HepG2 (cell line): ENCODE data around the gene PSMC3IP. TPM values are rescaled to one million over a fixed set of nuclear protein-coding genes. Genes with fewer than 3 reads are reported as not detected.
A peak's percentile ranks its signal among the peaks of the same experiment; 100 is the strongest.

ENCODE experiments used
- AKAP8 ChIP-seq: sonication (generic); formaldehyde crosslinking; IDR thresholded peaks from 2 replicates; pipeline ENCODE4 v1.5.1; 2020; ENCODE audit warnings: mild to moderate bottlenecking, missing genetic modification reagents
- ARID3A ChIP-seq: IDR thresholded peaks from 2 replicates; pipeline ENCODE4 v1.6.1; 2012; ENCODE audit warnings: low read depth, low read length, improper control_type of control experiment
- CBFB ChIP-seq: sonication (generic); formaldehyde crosslinking; IDR thresholded peaks from 2 replicates; pipeline ENCODE4 v1.4.0; 2020; ENCODE audit warnings: missing genetic modification reagents
- CREM ChIP-seq, 2 experiments: sonication (generic) in 1 of 2; formaldehyde crosslinking in 1 of 2; IDR thresholded peaks; 2 replicates each; pipeline versions ENCODE4 v1.4.0 to v1.6.1; 2016 to 2020; ENCODE audit warnings: antibody characterized with exemption in 1 of 2, mild to moderate bottlenecking in 1 of 2, missing genetic modification reagents in 1 of 2
- DPF2 ChIP-seq: sonication (generic); formaldehyde crosslinking; IDR thresholded peaks from 2 replicates; pipeline ENCODE4 v1.4.0; 2020; ENCODE audit warnings: mild to moderate bottlenecking, low read depth, missing genetic modification reagents, borderline replicate concordance
- EED ChIP-seq: sonication (generic); formaldehyde crosslinking; IDR thresholded peaks from 2 replicates; pipeline ENCODE4 v1.5.0; 2020; ENCODE audit warnings: mild to moderate bottlenecking, missing genetic modification reagents
- FOXC1 ChIP-seq: sonication (generic); formaldehyde crosslinking; IDR thresholded peaks from 2 replicates; pipeline ENCODE4 v1.8.0; 2022; ENCODE audit warnings: mild to moderate bottlenecking, missing genetic modification reagents, borderline replicate concordance
- FOXP1 ChIP-seq, 2 experiments: fragments of 450-650 bp in 1 of 2; IDR thresholded peaks; 2 replicates each; pipeline ENCODE4 v1.6.1; 2017 to 2018; ENCODE audit warnings: antibody characterized with exemption in 1 of 2
- HMGA1 ChIP-seq: sonication (generic); formaldehyde crosslinking; conservative IDR thresholded peaks from 2 replicates; pipeline ENCODE4 v1.4.0; 2020; ENCODE audit warnings: missing genetic modification reagents
- HNRNPH1 ChIP-seq: fragments of 200-400 bp; formaldehyde crosslinking; optimal IDR thresholded peaks from 2 replicates; pipeline ENCODE3; 2017; ENCODE audit warnings: mild to moderate bottlenecking, low read depth, low read length
- KAT2B ChIP-seq: fragments of 150-350 bp; IDR thresholded peaks from 2 replicates; pipeline ENCODE4 v1.6.1; 2014; ENCODE audit warnings: low read depth, low read length, borderline replicate concordance
- MAFF ChIP-seq: IDR thresholded peaks from 2 replicates; pipeline ENCODE4 v1.6.1; 2011; ENCODE audit warnings: low read depth, low read length, improper control_type of control experiment
- MXD4 ChIP-seq: IDR thresholded peaks from 2 replicates; pipeline ENCODE4 v1.6.1; 2016; ENCODE audit warnings: mild to moderate bottlenecking, missing biosample characterization, missing genetic modification reagents
- RFX1 ChIP-seq: fragments of 450-650 bp; IDR thresholded peaks from 2 replicates; pipeline ENCODE4 v1.6.1; 2017
- SAFB2 ChIP-seq: sonication (generic); formaldehyde crosslinking; IDR thresholded peaks from 2 replicates; pipeline ENCODE4 v1.5.1; 2020; ENCODE audit warnings: missing genetic modification reagents, low read depth, mild to moderate bottlenecking, borderline replicate concordance
- SMYD3 ChIP-seq: sonication (generic); formaldehyde crosslinking; IDR thresholded peaks from 2 replicates; pipeline ENCODE4 v1.8.1; 2023; ENCODE audit warnings: mild to moderate bottlenecking, missing genetic modification reagents
- SP2 ChIP-seq: sonication (generic); formaldehyde crosslinking; IDR thresholded peaks from 2 replicates; pipeline ENCODE4 v1.5.1; 2020; ENCODE audit warnings: mild to moderate bottlenecking, missing genetic modification reagents
- SRSF4 ChIP-seq: fragments of 200-400 bp; formaldehyde crosslinking; IDR thresholded peaks from one replicate; pipeline ENCODE4 v1.6.1; 2018; ENCODE audit warnings: mild to moderate bottlenecking, low read depth, low read length, moderate library complexity; ENCODE audit not compliant: poor library complexity, severe bottlenecking
- THRA ChIP-seq: sonication (generic); formaldehyde crosslinking; IDR thresholded peaks from 2 replicates; pipeline ENCODE4 v1.4.0; 2020; ENCODE audit warnings: missing genetic modification reagents, borderline replicate concordance
- ZBTB7A ChIP-seq: sonication (generic); formaldehyde crosslinking; IDR thresholded peaks from 2 replicates; pipeline ENCODE4 v1.8.0; 2022; ENCODE audit warnings: mild to moderate bottlenecking, missing genetic modification reagents
- ZNF20 ChIP-seq: sonication (generic); formaldehyde crosslinking; IDR thresholded peaks from 2 replicates; pipeline ENCODE4 v1.4.0; 2020; ENCODE audit warnings: mild to moderate bottlenecking, moderate library complexity, missing genetic modification reagents
- ZNF234 ChIP-seq: sonication (generic); formaldehyde crosslinking; conservative IDR thresholded peaks from 2 replicates; pipeline ENCODE4 v1.5.1; 2020; ENCODE audit warnings: mild to moderate bottlenecking, missing genetic modification reagents
- ZNF251 ChIP-seq: sonication (generic); formaldehyde crosslinking; IDR thresholded peaks from 2 replicates; pipeline ENCODE4 v1.9.0; 2021; ENCODE audit warnings: mild to moderate bottlenecking, missing genetic modification reagents
- ZNF274 ChIP-seq: sonication (generic); formaldehyde crosslinking; IDR thresholded peaks from 2 replicates; pipeline ENCODE4 v1.5.1; 2020; ENCODE audit warnings: mild to moderate bottlenecking, missing genetic modification reagents
- ZNF317 ChIP-seq: sonication (generic); formaldehyde crosslinking; IDR thresholded peaks from 2 replicates; pipeline ENCODE4 v1.5.0; 2020; ENCODE audit warnings: mild to moderate bottlenecking, missing genetic modification reagents
- ZNF383 ChIP-seq: sonication (generic); formaldehyde crosslinking; IDR thresholded peaks from 2 replicates; pipeline ENCODE4 v1.4.0; 2020; ENCODE audit warnings: missing genetic modification reagents, mild to moderate bottlenecking, borderline replicate concordance
- ZNF746 ChIP-seq: sonication (generic); formaldehyde crosslinking; IDR thresholded peaks from 2 replicates; pipeline ENCODE4 v1.8.0; 2022; ENCODE audit warnings: mild to moderate bottlenecking, missing genetic modification reagents
- ZNF841 ChIP-seq: sonication (generic); formaldehyde crosslinking; IDR thresholded peaks from 2 replicates; pipeline ENCODE4 v1.8.1; 2023; ENCODE audit warnings: missing genetic modification reagents, borderline replicate concordance
- ZSCAN31 ChIP-seq: sonication (generic); formaldehyde crosslinking; IDR thresholded peaks from 2 replicates; pipeline ENCODE4 v1.5.0; 2020; ENCODE audit warnings: low read depth, mild to moderate bottlenecking, missing genetic modification reagents
- polyA plus RNA-seq, 8 experiments: library from polyadenylated mRNA; depleted of rRNA in 3 of 8; stranded (reverse) in 7 of 8; unstranded in 1 of 8; fragments of >200 nt; fragmentation: Illumina TruSeq in 4 of 8; extraction: Trizol in 4 of 8; gene quantifications; 2 replicates each; pipeline versions ENCODE4 v1.2.1 to v1.2.3, GENCODE V29; 2011 to 2016; ENCODE audit warnings: low read depth in 4 of 8, missing spikeins in 1 of 8, mixed read lengths in 1 of 8; ENCODE audit not compliant: insufficient read depth in 1 of 8
- total RNA-seq, 5 experiments: library from RNA; depleted of rRNA; stranded (reverse); fragments of >200 nt; fragmentation: Illumina TruSeq; extraction: Trizol; gene quantifications; 2 replicates each; pipeline ENCODE4 v1.2.3, GENCODE V29; 2016; ENCODE audit warnings: low read depth in 1 of 5

PSMC3IP gene
- total and polyA plus RNA-seq, 2 of the 13 experiments (the other 11 are each of a cell fraction or from before 2014, with no cell fraction given) = 6.5 to 22.4 TPM

GRCh38 chr17:42554250-42555121 is 23.0 kb downstream of the PSMC3IP start (continued):
- TF ChIP-seq THRA (CRISPR knock-in tag) (peak; percentile 88), CREM (IDR thresholded peaks at IDR 0.05) (peak; percentile 81), CREM (CRISPR knock-in tag; IDR thresholded peaks at IDR 0.05) (peak; percentile 49; the same call in 1 of the 2 replicates), RFX1 (no peak), ZNF20 (CRISPR knock-in tag) (no peak), SRSF4 (no peak), ZNF234 (CRISPR knock-in tag) (no peak), CBFB (peak; percentile 90), FOXP1 (IDR thresholded peaks at IDR 0.05) (no peak), FOXP1 (CRISPR knock-in tag; IDR thresholded peaks at IDR 0.05) (0 out of 2 replicates have a peak, but pooled peaks have one; percentile 8), MAFF (no peak), ZNF383 (no peak), AKAP8 (CRISPR knock-in tag) (peak; percentile 95), SMYD3 (CRISPR knock-in tag) (no peak), HNRNPH1 (no peak), ZNF251 (CRISPR knock-in tag) (peak; percentile 57; the same call in 1 of the 2 replicates), EED (peak; percentile 86), ZSCAN31 (CRISPR knock-in tag) (peak; percentile 90), KAT2B (no peak), SP2 (CRISPR knock-in tag) (peak; percentile 55; the same call in 1 of the 2 replicates), SAFB2 (peak; percentile 83), ARID3A (no peak), HMGA1 (no peak), DPF2 (CRISPR knock-in tag) (no peak), ZBTB7A (peak; percentile 79; the same call in 1 of the 2 replicates), ZNF274 (CRISPR knock-in tag) (peak; percentile 80; the same call in 1 of the 2 replicates), MXD4 (peak; percentile 72), FOXC1 (CRISPR knock-in tag) (peak; percentile 90), ZNF746 (no peak), ZNF317 (CRISPR knock-in tag) (no peak), ZNF841 (CRISPR knock-in tag) (0 out of 2 replicates have a peak, but pooled peaks have one; percentile 81)
